H9 (cell line): Measurements from ENCODE around the gene PTTG1IP. TPM values are rescaled to one million over a fixed set of nuclear protein-coding genes. Genes with fewer than 3 reads are reported as not detected.

ENCODE experiments used
- DNase-seq: peaks from one replicate; pipeline ENCODE4 v3.0.0-alpha.2; 2017
- H2AFZ ChIP-seq: one replicate; pipeline ENCODE4 v1.6.1; 2013; ENCODE audit warnings: mild to moderate bottlenecking, low read length, control low read depth, moderate library complexity
- H2AK5ac ChIP-seq: 2 replicates; pipeline ENCODE4 v1.6.1; 2013; ENCODE audit warnings: low read length, control low read depth, mixed read lengths; ENCODE audit not compliant: insufficient read length
- H2BK120ac ChIP-seq: one replicate; pipeline ENCODE4 v1.6.1; 2013; ENCODE audit warnings: low read depth, mild to moderate bottlenecking, low read length, control low read depth, inconsistent platforms; ENCODE audit not compliant: poor library complexity, severe bottlenecking
- H2BK12ac ChIP-seq: 2 replicates; pipeline ENCODE4 v1.6.1; 2013; ENCODE audit warnings: low read length, control low read depth, mixed read lengths, low read depth; ENCODE audit not compliant: insufficient read length
- H2BK15ac ChIP-seq: 2 replicates; pipeline ENCODE4 v1.6.1; 2013; ENCODE audit warnings: low read depth, low read length, control low read depth
- H2BK20ac ChIP-seq: one replicate; pipeline ENCODE4 v1.6.1; 2013; ENCODE audit warnings: low read depth, mild to moderate bottlenecking, low read length, control low read depth, inconsistent platforms; ENCODE audit not compliant: poor library complexity, severe bottlenecking
- H2BK5ac ChIP-seq: 2 replicates; pipeline ENCODE4 v1.6.1; 2013; ENCODE audit warnings: low read length, control low read depth, mixed read lengths; ENCODE audit not compliant: insufficient read length
- H3K14ac ChIP-seq: 2 replicates; pipeline ENCODE4 v1.6.1; 2013; ENCODE audit warnings: low read length, control low read depth; ENCODE audit not compliant: insufficient read depth
- H3K18ac ChIP-seq: 2 replicates; pipeline ENCODE4 v1.6.1; 2013; ENCODE audit warnings: low read depth, mild to moderate bottlenecking, mixed read lengths, low read length, control low read depth; ENCODE audit not compliant: insufficient read length
- H3K23ac ChIP-seq: 2 replicates; pipeline ENCODE4 v1.6.1; 2013; ENCODE audit warnings: low read length, control low read depth, mixed read lengths, low read depth; ENCODE audit not compliant: insufficient read length
- H3K23me2 ChIP-seq: 2 replicates; pipeline ENCODE4 v1.6.1; 2013; ENCODE audit warnings: low read depth, mild to moderate bottlenecking, mixed read lengths, low read length, control low read depth; ENCODE audit not compliant: insufficient read length, poor library complexity, severe bottlenecking
- H3K27ac ChIP-seq: 2 replicates; pipeline ENCODE4 v1.5.1; 2013; ENCODE audit warnings: low read length, control low read depth, mixed read lengths, low read depth; ENCODE audit not compliant: insufficient read length
- H3K27me3 ChIP-seq: 2 replicates; pipeline ENCODE4 v1.6.1; 2013; ENCODE audit warnings: low read length, control low read depth, inconsistent platforms; ENCODE audit not compliant: insufficient read depth
- H3K4ac ChIP-seq: 2 replicates; pipeline ENCODE4 v1.6.1; 2013; ENCODE audit warnings: low read depth, mild to moderate bottlenecking, control low read depth, inconsistent platforms, low read length, moderate library complexity
- H3K4me1 ChIP-seq: 2 replicates; pipeline ENCODE4 v1.6.1; 2013; ENCODE audit warnings: low read length, control low read depth, inconsistent platforms; ENCODE audit not compliant: insufficient read depth
- H3K4me2 ChIP-seq: 2 replicates; pipeline ENCODE4 v1.6.1; 2013; ENCODE audit warnings: low read length, control low read depth, mixed read lengths; ENCODE audit not compliant: insufficient read length, insufficient read depth
- H3K56ac ChIP-seq: 2 replicates; pipeline ENCODE4 v1.6.1; 2013; ENCODE audit warnings: low read depth, mild to moderate bottlenecking, mixed read lengths, low read length, control low read depth; ENCODE audit not compliant: insufficient read length
- H3K79me1 ChIP-seq: 2 replicates; pipeline ENCODE4 v1.6.1; 2013; ENCODE audit warnings: low read depth, mild to moderate bottlenecking, moderate library complexity, low read length, control low read depth, inconsistent platforms; ENCODE audit not compliant: insufficient read depth, poor library complexity, severe bottlenecking
- H3K79me2 ChIP-seq: 2 replicates; pipeline ENCODE4 v1.6.1; 2013; ENCODE audit warnings: low read length, control low read depth, inconsistent platforms; ENCODE audit not compliant: insufficient read depth
- H3K9ac ChIP-seq: 2 replicates; pipeline ENCODE4 v1.6.1; 2013; ENCODE audit warnings: low read length, control low read depth, mixed read lengths; ENCODE audit not compliant: insufficient read length; ENCODE audit errors: extremely low read depth
- H3K9me3 ChIP-seq: one replicate; pipeline ENCODE4 v1.6.1; 2013; ENCODE audit warnings: low read depth, low read length, inconsistent platforms; ENCODE audit not compliant: control insufficient read depth
- H3T11ph ChIP-seq: one replicate; pipeline ENCODE4 v1.6.1; 2013; ENCODE audit warnings: mild to moderate bottlenecking, low read length, control low read depth, inconsistent platforms
- H4K20me1 ChIP-seq: one replicate; pipeline ENCODE4 v1.6.1; 2013; ENCODE audit not compliant: control insufficient read depth, insufficient read length, insufficient read depth
- H4K5ac ChIP-seq: 2 replicates; pipeline ENCODE4 v1.6.1; 2013; ENCODE audit warnings: low read depth, mild to moderate bottlenecking, mixed read lengths, low read length, control low read depth; ENCODE audit not compliant: insufficient read length
- H4K8ac ChIP-seq: replicated peaks from 2 replicates; pipeline ENCODE4 v1.6.1; 2013; ENCODE audit warnings: low read length, control low read depth, mixed read lengths, low read depth; ENCODE audit not compliant: insufficient read length
- H4K91ac ChIP-seq: 2 replicates; pipeline ENCODE4 v1.6.1; 2013; ENCODE audit warnings: low read depth, mild to moderate bottlenecking, moderate library complexity, mixed read lengths, low read length, control low read depth; ENCODE audit not compliant: insufficient read length
- H3K27ac Mint-ChIP-seq, 3 experiments: 2 replicates in 2 of 3; 3 replicates in 1 of 3; pipeline ENCODE4 v1.8.0; 2020 to 2021; ENCODE audit warnings: mixed read lengths in 3 of 3, mild to moderate bottlenecking in 1 of 3, moderate library complexity in 1 of 3
- H3K27me3 Mint-ChIP-seq: 2 replicates; pipeline ENCODE4 v1.8.0; 2021; ENCODE audit warnings: low read depth, mild to moderate bottlenecking, moderate library complexity, mixed read lengths
- H3K36me3 Mint-ChIP-seq, 3 experiments: 2 replicates in 2 of 3; 3 replicates in 1 of 3; pipeline ENCODE4 v1.8.0; 2020 to 2021; ENCODE audit warnings: low read depth in 3 of 3, mixed read lengths in 3 of 3; ENCODE audit not compliant: insufficient read depth in 1 of 3
- H3K4me1 Mint-ChIP-seq, 2 experiments: 2 replicates each; pipeline ENCODE4 v1.8.0; 2020; ENCODE audit warnings: mixed read lengths in 2 of 2
- H3K4me3 Mint-ChIP-seq, 2 experiments: 2 replicates in 1 of 2; 3 replicates in 1 of 2; pipeline ENCODE4 v1.8.0; 2020 to 2021; ENCODE audit warnings: mild to moderate bottlenecking in 2 of 2, mixed read lengths in 2 of 2, moderate library complexity in 1 of 2
- H3K9me3 Mint-ChIP-seq, 2 experiments: 2 replicates in 1 of 2; 3 replicates in 1 of 2; pipeline ENCODE4 v1.8.0; 2020; ENCODE audit warnings: mild to moderate bottlenecking in 2 of 2, mixed read lengths in 2 of 2, moderate library complexity in 1 of 2
- CTCF ChIP-seq: fragments of 200-600 bp; sonication (generic); conservative IDR thresholded peaks from 3 replicates; pipeline ENCODE4 v1.8.0; 2021; ENCODE audit warnings: antibody characterized with exemption, mild to moderate bottlenecking
- WGBS: extraction: QIAGEN DNeasy Blood & Tissue Kit; methylation state at CpG from one replicate; pipeline ENCODE4 v1.1.7; 2013; ENCODE audit warnings: missing lambda C conversion rate, low lambda C conversion rate, mixed read lengths; ENCODE audit not compliant: insufficient read length; ENCODE audit errors: extremely low coverage; 5-methylcytosine and 5-hydroxymethylcytosine counted together
- total RNA-seq: library from RNA; stranded (reverse); gene quantifications from 2 replicates; pipeline ENCODE4 v1.2.1, GENCODE V29; 2021

PTTG1IP gene
- total RNA-seq, 1 experiment from 2014 or later: 107 TPM

GRCh38 chr21:44920694-44921604 lies 47.5 kb upstream of the PTTG1IP start, which contains the start of gene ITGB2:
TSS of gene ITGB2 (minus strand) at chr21:44920899. CDS start at chr21:44910782, 10,117 bp downstream.
- H3K27me3 ChIP-seq: peaks cover 50% of the 10 kb centered on the region; the same call in 1 of the 2 replicates
- no peak within 1 kb of the TSS for H3K9ac ChIP-seq

More at GRCh38 chr21:44920694-44921604, 47.5 kb upstream of the PTTG1IP start, which contains the start of gene ITGB2:
- Histone ChIP-seq H3T11ph (no peak within 1 kb of the TSS), H3K79me1 (no peaks in the 10 kb centered on the region), H3K23me2 (no peaks in the 10 kb centered on the region), H3K79me2 (no peaks in the 10 kb centered on the region), H4K20me1 (no peaks in the 10 kb centered on the region), H3K27ac (no peak within 1 kb of the TSS), H2BK12ac (no peak within 1 kb of the TSS), H2BK15ac (no peak within 1 kb of the TSS), H3K9me3 (no peaks in the 10 kb centered on the region), H3K18ac (peak within 1 kb of the TSS; percentile 20), H2BK5ac (no peak within 1 kb of the TSS), H3K56ac (no peak within 1 kb of the TSS), H4K8ac (peak within 1 kb of the TSS; percentile 22), H2AFZ (no peak within 1 kb of the TSS), H3K23ac (no peak within 1 kb of the TSS), H3K4me2 (peak within 1 kb of the TSS; percentile 46), H3K4me1 (peaks cover 3% of the 10 kb centered on the region; the same call in 1 of the 2 replicates), H2BK20ac (no peak within 1 kb of the TSS), H4K91ac (no peak within 1 kb of the TSS), H3K14ac (peak within 1 kb of the TSS; percentile 20; the same call in 1 of the 2 replicates), H2AK5ac (no peak within 1 kb of the TSS), H4K5ac (peak within 1 kb of the TSS; percentile 7), H2BK120ac (no peak within 1 kb of the TSS), H3K4ac (no peak within 1 kb of the TSS)
- DNase-seq: no peak
- peaks cover 2 to 13% of the 10 kb centered on the region in 2 experiments for H3K4me1 Mint-ChIP-seq
- H3K27ac Mint-ChIP-seq: no peak within 1 kb of the TSS; a peak in 1 of 7 replicates
- WGBS: no CpG with 5 or more reads among the region's 29 CpGs
- TF ChIP-seq CTCF: no peak
- H3K4me3 Mint-ChIP-seq: peak within 1 kb of the TSS in 1 of 2 experiments; percentile 40; a peak in 4 of 5 replicates
- H3K9me3 Mint-ChIP-seq: no peaks in the 10 kb centered on the region; a peak in 1 of 5 replicates
- H3K36me3 Mint-ChIP-seq: no peaks in the 10 kb centered on the region
- H3K27me3 Mint-ChIP-seq: peaks cover 70% of the 10 kb centered on the region
